ENCODE data around the gene KIF18B.
A peak's percentile ranks its signal among the peaks of the same experiment; 100 is the strongest.

The KIF18B gene

GRCh38 chr17:44909681-44910144 lies 37.9 kb downstream of the KIF18B start:
- intact Hi-C loops (cut with DNase I): no loop called here
- DNase-seq: peak in 2 of 10 donors; percentile 9 to 68

- intact Hi-C loops (cut with DNase I): no loop called here
- no peak for DNase-seq
These were observed 38.7 kb downstream of the KIF18B start for GRCh38 chr17:44908761-44909326.

GRCh38 chr17:44907729-44908470 lies 39.7 kb downstream of the KIF18B start:
- DNase-seq: peak in 1 of 10 donors; percentile 62
- intact Hi-C loops (cut with DNase I): no loop called here

GRCh38 chr17:44906763-44907728 lies 40.5 kb downstream of the KIF18B start:
- intact Hi-C loops (cut with DNase I): no loop called here
- DNase-seq: peak in 2 of 10 donors; percentile 71 to 81

GRCh38 chr17:44906010-44906646 lies 41.4 kb downstream of the KIF18B start:
- intact Hi-C loops (cut with DNase I): no loop called here
- peak in 2 of 10 donors; percentile 79 to 80 for DNase-seq

- DNase-seq: peak in 2 of 10 donors; percentile 79 to 82
- intact Hi-C loops (cut with DNase I): no loop called here
These were observed 42.3 kb downstream of the KIF18B start for GRCh38 chr17:44905006-44906000.

GRCh38 chr17:44904001-44904984 lies 43.3 kb downstream of the KIF18B start:
- intact Hi-C loops (cut with DNase I): loop anchor here (5.0 kb wide), 1 partner anchor 118 kb away; no protein-coding TSS in a partner anchor

GRCh38 chr17:44903012-44903685 lies 44.4 kb downstream of the KIF18B start:
- intact Hi-C loops (cut with DNase I): loop anchor here (5.0 kb wide), 1 partner anchor 119 kb away; no protein-coding TSS in a partner anchor
- peak in 2 of 10 donors; percentile 64 to 80 for DNase-seq

More at GRCh38 chr17:44904001-44904984, 43.3 kb downstream of the KIF18B start:
- DNase-seq: peak in 4 of 10 donors; percentile 57 to 90 (median 82)

GRCh38 chr17:44902135-44902760 lies 45.3 kb downstream of the KIF18B start:
- intact Hi-C loops (cut with DNase I): loop anchor here (5.0 kb wide), 1 partner anchor 120 kb away; no protein-coding TSS in a partner anchor
- DNase-seq: peak in 1 of 10 donors; percentile 72

- DNase-seq: no peak
- intact Hi-C loops (cut with DNase I): loop anchor here (5.0 kb wide), 1 partner anchor 121 kb away; no protein-coding TSS in a partner anchor
These were observed 46.1 kb downstream of the KIF18B start for GRCh38 chr17:44901411-44901921.

GRCh38 chr17:44900894-44901293 lies 46.7 kb downstream of the KIF18B start:
- DNase-seq: peak in 1 of 10 donors; percentile 83
- intact Hi-C loops (cut with DNase I): loop anchor here (5.0 kb wide), 1 partner anchor 121 kb away; no protein-coding TSS in a partner anchor

GRCh38 chr17:44899074-44899782 lies 48.3 kb downstream of the KIF18B start, which contains the start of gene EFTUD2:
TSS of gene EFTUD2 (minus strand) at chr17:44899445. CDS start at chr17:44894521, 4,924 bp downstream.
- peak; percentile 82 to 98 (median 90) for DNase-seq
- intact Hi-C loops (cut with DNase I): no loop called here

GRCh38 chr17:44898768-44899073 lies 48.9 kb downstream of the KIF18B start:
- DNase-seq: no peak
- intact Hi-C loops (cut with DNase I): no loop called here

GRCh38 chr17:44894642-44895041 lies 52.9 kb downstream of the KIF18B start:
- intact Hi-C loops (cut with DNase I): no loop called here

GRCh38 chr17:44892250-44892649 lies 55.3 kb downstream of the KIF18B start:
- intact Hi-C loops (cut with DNase I): no loop called here
- DNase-seq: no peak

More at GRCh38 chr17:44894642-44895041, 52.9 kb downstream of the KIF18B start:
- DNase-seq: no peak
